B cell (primary cell): ENCODE data around the gene NCCRP1.

Experiments used
- EZH2 ChIP-seq: IDR thresholded peaks from 2 replicates; pipeline ENCODE4 v1.6.1; 2012; ENCODE audit warnings: borderline replicate concordance, low read depth, mild to moderate bottlenecking, moderate library complexity, low read length; ENCODE audit not compliant: insufficient read depth, poor library complexity, severe bottlenecking
- TF ChIP-seq, protein P1 (sequence below): fragments of 200-600 bp; IDR thresholded peaks from one replicate; pipeline ENCODE4 v1.8.0; 2022; ENCODE audit warnings: antibody characterized with exemption, mild to moderate bottlenecking

DNA sequence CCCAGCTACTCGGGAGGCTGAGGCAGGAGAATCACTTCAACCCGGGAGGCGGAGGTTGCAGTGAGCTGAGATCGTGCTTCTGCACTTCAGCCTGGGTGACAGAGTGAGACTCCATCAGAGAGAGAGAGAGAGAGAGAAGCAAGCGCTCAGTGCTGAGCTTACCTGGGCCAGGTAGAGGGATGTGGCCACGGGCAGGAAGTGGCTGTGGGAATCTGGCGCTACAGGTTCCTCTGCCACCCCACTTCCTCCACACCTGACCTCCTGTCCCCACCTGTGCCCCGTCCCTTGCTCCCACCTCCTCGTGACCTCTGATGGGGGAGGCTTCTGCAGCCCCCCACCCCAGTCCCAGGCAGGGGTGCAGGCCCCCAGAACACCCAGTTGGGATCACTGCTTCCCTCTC lies 1.0 kb upstream of the NCCRP1 start:
- TF ChIP-seq, protein P1, sequence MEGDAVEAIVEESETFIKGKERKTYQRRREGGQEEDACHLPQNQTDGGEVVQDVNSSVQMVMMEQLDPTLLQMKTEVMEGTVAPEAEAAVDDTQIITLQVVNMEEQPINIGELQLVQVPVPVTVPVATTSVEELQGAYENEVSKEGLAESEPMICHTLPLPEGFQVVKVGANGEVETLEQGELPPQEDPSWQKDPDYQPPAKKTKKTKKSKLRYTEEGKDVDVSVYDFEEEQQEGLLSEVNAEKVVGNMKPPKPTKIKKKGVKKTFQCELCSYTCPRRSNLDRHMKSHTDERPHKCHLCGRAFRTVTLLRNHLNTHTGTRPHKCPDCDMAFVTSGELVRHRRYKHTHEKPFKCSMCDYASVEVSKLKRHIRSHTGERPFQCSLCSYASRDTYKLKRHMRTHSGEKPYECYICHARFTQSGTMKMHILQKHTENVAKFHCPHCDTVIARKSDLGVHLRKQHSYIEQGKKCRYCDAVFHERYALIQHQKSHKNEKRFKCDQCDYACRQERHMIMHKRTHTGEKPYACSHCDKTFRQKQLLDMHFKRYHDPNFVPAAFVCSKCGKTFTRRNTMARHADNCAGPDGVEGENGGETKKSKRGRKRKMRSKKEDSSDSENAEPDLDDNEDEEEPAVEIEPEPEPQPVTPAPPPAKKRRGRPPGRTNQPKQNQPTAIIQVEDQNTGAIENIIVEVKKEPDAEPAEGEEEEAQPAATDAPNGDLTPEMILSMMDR = no peak
- TF ChIP-seq EZH2 = no peak
